Measurements from ENCODE around the gene TMCO1.

DNA sequence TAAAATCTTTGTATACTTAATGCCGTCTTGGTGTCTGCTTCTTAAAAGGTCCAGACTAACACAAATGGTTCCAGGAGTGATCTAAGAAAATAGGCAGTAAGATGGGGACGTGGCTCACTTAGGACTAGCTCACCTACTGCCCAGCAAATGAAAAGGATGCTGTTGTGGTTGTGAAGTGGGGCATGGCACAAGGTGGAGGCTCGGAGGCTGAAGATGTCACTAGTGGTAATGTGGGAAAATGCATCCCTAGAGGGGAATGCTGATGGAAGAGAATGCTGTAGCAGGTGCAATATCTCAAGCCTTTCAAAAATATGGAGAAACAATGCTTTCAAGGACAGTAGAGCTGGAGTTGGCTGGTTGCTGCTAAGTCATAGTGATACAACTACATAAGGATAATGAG, 47.5 kb upstream of the TMCO1 start:
- no peak for TF ChIP-seq POLR2A (IDR thresholded peaks at IDR 0.05)
- TF ChIP-seq, protein P1, sequence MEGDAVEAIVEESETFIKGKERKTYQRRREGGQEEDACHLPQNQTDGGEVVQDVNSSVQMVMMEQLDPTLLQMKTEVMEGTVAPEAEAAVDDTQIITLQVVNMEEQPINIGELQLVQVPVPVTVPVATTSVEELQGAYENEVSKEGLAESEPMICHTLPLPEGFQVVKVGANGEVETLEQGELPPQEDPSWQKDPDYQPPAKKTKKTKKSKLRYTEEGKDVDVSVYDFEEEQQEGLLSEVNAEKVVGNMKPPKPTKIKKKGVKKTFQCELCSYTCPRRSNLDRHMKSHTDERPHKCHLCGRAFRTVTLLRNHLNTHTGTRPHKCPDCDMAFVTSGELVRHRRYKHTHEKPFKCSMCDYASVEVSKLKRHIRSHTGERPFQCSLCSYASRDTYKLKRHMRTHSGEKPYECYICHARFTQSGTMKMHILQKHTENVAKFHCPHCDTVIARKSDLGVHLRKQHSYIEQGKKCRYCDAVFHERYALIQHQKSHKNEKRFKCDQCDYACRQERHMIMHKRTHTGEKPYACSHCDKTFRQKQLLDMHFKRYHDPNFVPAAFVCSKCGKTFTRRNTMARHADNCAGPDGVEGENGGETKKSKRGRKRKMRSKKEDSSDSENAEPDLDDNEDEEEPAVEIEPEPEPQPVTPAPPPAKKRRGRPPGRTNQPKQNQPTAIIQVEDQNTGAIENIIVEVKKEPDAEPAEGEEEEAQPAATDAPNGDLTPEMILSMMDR (IDR thresholded peaks at IDR 0.05 in 4 of 5, conservative IDR thresholded peaks at IDR 0.05 in 1 of 5) = no peak
